SK-N-DZ (cell line): ENCODE measurements around the gene SULF2.

Source experiments
- DNase-seq: peaks from one replicate; pipeline ENCODE4 v3.0.0-alpha.2; 2015; ENCODE audit warnings: low spot score

SULF2 gene

GRCh38 chr20:47684306-47685080 lies 100.8 kb downstream of the SULF2 start:
- no peak for DNase-seq

DNA sequence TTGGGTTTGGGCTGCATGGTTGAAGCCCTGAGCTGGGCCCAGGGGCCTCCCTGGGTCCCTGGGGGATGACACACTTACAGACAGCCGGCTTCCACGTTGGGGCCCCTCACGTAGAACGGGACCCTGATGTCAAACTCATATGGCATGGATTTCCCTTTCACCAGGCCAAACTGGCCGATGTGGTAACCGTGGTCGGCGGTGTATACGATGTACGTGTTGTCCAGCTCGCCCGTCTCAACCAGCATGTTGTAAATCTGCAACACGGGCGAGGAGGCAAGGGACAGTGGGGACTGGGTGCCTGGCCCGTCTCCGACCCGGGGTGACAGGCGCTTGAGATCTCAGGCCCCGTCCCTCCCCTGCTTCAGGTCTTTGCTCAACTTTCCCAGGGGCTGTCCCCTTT lies 102.4 kb downstream of the SULF2 start:
- DNase-seq, result no peak

DNA sequence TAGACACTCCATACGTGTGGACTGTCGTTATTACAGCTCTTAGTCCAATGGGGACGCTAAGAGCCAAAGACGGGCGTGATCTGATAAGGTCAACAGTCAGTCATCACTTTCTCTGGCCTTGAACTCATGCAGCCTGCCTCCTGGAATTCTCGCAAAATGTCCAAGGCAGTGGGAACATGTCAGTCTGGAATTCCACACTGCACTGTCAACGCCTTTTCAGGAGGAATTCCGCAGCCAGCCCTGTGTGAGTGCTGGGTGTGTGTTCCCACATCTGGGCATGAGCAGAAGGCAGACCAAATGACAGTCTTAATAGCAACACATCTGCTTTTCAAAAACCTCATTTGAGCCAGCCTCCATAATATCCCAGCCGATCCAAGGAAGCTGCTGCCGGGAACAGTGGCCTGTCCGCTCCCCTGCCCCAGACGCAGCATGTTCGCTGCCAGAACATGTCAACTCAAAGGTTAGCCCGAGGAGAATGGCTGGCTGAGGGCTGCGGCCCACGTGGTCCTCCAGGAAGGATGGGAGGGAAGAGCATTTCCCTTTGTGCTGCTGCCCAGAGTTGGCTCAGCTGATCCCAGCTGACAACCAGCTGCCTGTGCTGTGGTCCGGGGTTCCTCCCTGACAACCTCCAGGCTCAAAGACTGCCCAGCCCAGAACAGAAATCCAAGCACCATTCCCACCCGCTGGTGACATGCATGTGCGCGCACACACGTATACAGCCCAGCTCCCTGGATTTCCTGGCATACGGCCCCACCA lies 103.1 kb downstream of the SULF2 start:
- no peak for DNase-seq

DNA sequence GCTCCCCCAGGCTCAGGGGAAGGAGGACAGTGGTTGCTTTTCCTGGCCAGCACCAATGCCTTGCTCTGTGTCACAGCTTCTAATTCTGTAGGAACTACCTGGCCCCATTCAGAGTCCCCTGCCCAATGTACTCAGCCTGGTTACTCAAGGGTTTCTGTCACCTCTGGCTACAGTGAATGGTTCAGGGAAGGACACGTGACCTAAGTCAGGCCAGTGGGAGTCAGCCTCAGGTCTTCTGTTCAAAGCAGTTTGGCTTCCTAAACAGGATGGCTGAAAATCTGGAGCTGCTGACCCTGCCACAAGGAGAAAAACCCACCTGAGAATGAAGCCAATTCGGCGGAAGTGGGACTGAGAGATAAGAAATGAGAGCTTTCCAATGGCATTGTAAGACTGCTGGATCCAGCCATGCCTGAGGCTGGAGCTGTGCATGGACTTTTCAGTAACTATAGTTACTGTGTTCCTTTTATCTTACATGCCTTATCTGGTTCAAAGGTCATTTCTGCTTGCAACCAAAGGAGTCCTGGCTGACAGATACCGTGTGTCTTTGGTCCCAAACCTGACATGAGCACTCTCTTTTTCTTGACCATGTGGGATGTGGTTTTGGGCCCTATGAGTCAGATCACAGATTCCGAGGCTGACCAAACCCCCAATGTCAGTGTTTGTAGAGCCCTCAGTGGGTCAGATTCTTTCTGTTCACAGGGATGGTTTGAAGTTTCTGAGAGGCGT lies 104.3 kb downstream of the SULF2 start:
- DNase-seq, result no peak

DNA sequence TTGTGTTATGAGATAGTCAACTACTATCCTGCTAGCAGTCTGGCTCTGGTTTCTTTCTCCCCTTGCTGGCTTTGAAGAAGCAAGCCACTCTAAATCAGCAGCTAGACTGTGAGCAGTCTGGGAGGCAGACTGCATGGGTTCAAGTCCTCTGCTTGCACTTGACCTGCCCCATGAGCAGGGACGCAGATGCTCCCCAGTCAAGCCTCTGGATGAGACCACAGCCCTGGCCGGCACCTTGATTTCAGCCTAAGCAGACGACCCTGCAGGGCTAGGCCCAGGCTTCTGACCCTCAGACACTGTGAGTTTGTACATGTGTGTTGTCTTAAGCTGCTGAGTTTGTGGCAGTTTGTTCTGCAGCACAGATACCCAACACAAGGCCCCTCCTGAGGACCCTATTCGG lies 105.8 kb downstream of the SULF2 start:
- DNase-seq, result no peak

DNA sequence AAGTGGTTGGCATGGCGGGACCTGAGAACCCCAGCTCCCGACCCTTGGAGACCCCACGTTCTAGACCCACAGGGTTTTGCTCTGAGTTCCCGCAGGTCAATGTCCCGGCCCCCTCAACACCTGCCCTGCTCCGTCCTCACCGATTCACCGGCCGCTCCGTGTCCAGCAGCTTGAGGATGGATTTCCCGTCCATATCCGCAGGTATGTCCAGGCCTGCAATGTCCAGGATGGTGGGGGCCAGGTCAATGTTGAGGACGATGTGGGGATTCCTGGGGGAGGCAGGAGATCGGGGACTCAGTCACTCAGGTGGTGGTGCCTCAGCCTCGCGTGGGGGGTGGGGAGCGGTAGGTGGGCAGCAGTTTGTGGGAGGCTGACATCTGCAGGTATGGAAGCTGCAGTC lies 106.7 kb downstream of the SULF2 start:
- DNase-seq, result no peak

DNA sequence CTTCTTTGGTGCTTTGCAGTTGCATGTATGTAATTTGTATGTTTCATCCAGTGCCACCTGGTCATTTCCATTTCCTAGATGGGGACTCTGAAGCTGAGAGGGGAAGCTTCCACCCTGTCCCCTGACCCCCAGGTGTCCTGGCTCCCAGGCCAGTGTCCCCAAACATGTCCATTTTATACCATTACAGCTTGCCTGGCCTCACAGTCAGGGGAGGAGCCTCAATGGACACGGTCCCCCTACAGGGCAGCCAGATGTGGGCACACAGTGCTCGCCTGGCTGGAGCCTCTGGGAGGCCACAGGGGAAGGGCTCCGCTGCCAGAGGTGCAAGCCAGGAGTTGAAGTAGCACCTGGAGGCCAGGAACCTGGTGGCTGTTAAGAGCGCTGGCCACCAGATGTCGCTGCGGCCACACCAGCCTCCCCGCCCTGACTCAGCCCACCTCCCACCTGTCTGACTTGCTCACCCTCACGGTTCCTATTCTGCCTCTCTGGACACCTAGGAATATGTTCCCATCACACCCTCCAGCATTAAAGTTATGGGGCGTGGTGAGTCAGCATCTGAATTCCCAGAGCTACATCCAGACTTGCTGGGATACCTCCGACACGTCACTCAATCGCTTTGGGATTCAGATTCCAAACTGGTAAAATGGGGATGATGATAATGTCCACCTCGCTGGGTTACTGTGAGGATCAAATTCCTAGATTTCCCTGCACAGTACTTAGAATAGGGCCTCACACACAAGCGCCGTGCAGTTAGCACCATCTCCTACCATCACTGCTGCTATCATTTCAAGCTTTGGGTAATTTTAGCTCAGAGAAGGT lies 107.4 kb downstream of the SULF2 start:
- peak; percentile 69 for DNase-seq

DNA sequence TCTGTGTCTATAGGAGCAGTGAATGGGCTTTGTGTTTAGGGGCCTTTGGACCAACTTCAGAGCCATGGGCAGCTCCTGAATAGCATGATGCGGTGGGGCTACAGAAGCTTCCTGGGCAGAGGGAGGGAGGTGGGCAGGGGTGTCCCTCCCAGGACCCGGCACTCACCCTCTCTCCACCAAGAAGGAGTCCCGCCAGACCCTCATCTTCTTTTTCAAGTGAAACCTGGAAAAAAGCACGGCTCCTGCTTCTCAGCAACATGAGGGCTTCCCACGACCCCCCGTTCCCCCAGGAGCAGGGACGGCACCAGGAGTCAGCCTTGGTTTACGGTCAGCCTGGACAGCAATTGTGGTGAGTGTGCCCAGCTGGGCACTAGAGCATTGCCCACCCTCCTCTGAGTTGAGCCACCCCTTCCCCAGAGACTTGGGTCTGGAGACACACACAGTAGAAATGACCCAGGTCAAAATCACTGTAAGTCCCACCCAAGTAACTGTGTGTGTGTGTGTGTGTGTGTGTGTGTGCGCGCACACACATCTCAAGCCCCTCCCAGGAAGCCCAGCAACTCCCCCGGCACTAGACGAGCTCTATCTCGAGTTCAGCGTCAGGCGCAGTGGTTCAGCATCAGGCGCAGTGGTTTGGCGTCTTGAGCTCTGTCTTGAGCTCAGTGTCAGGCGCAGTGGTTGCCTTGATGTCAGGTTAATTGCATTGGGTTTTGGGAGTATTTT lies 108.2 kb downstream of the SULF2 start:
- no peak for DNase-seq

DNA sequence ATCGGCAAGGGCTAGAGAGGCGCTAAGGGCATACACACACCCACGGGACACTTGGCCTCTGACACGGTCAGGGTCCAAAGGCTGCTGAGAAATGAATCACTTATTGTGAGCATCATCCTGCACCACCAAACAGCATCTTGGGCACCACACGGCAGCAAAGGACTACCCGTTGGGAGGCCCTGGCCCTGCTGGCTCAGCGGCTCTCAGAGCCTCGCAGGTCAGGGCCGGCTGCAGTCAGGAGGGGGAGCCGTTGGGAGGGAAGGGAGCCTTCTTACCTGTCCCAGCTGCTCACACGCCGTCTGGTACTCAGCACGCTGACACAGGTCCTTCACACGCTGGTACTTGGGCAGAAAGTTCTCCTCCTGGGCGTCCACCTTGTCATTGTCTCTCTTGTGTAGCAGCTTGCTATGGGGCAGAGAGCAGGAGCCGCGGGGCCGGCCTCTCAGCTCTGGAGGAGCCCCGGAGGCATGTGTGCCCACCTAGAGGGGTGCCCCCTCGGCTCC lies 109.0 kb downstream of the SULF2 start:
- DNase-seq, result no peak

GRCh38 chr20:47675190-47676142 lies 109.8 kb downstream of the SULF2 start:
- DNase-seq, result no peak

- no peak for DNase-seq
These were observed 110.6 kb downstream of the SULF2 start for GRCh38 chr20:47674686-47675085.

- DNase-seq, result no peak
These were observed 111.1 kb downstream of the SULF2 start for GRCh38 chr20:47674145-47674544.

DNA sequence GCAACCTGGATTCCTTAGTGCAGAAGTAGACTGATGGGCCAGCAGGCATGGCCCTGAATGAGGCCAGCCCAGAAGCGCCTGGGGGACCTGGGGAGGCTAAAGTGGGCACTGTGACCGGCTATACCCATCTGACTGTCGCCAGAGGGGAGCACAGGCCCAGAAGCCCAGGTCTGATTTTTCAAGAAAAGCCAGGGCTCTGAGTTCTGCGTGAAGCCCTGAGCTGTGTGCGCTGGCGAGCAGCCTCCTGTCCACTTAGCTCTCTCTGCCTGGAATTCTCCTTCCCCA lies 111.7 kb downstream of the SULF2 start:
- DNase-seq, result no peak

DNA sequence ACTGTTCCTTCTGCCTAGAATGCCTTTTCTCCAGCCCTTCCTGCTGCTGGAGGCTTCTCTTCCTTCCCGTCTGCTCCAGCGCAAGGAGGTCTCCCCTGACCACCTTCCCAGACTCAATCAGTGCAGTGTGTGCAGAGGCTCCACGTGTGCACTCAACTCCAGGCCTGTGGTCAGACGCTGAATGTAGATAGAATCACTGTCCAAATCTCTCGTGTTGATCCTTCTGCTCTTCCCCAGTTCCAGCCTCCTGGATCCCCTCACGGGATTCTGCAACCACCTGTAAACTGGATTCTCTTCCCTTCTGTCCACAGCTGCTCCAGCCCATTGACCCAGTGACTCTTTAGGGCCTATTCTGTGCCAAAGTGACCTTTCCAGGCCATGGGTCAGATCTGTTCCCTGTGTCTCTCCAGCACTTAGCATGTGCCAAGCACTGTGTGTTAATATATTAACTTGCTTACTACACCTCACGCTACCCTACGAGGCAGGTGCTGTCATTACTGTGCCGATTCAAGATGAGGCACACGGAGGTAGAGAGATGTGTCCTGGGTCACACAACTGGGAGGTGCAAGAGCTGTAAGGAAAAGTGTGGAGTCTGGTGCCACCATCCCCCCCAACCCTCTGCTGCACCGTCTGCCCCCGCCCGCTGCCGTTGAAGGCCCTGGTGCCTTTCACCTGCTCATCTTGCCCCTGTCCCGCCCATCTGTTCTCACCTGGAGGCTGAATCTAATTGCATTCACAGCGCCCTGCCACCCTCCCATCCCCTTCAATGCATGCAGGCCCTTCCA lies 112.2 kb downstream of the SULF2 start:
- no peak for DNase-seq

GRCh38 chr20:47672166-47672565 lies 113.1 kb downstream of the SULF2 start:
- DNase-seq, result no peak

GRCh38 chr20:47670913-47671312 lies 114.4 kb downstream of the SULF2 start:
- DNase-seq, result no peak

GRCh38 chr20:47669927-47670890 lies 115.1 kb downstream of the SULF2 start:
- DNase-seq, result no peak

- no peak for DNase-seq
These were observed 115.8 kb downstream of the SULF2 start for GRCh38 chr20:47669489-47669888.
